Subcutaneous adipose tissue (tissue), 4 donors: Measurements from ENCODE around the gene ZNF292. TPM values are rescaled to one million over a fixed set of nuclear protein-coding genes. Genes with fewer than 3 reads are reported as not detected.

ENCODE experiments used
- total RNA-seq, 4 donors: library from RNA; depleted of rRNA; stranded (reverse); fragments of >200 nt; gene quantifications; one replicate each; pipeline ENCODE4 v1.1.0, GENCODE V29; 2016
- TF ChIP-seq, protein P1 (sequence below): fragments of 450-650 bp; IDR thresholded peaks from one replicate; pipeline ENCODE4 v1.5.1; 2016; ENCODE audit warnings: low read depth, mild to moderate bottlenecking, control low read depth, antibody characterized with exemption, moderate library complexity

The ZNF292 gene
- total RNA-seq, 4 donors from 2014 or later: 31.5 to 39.4 (median 36.8) TPM

DNA sequence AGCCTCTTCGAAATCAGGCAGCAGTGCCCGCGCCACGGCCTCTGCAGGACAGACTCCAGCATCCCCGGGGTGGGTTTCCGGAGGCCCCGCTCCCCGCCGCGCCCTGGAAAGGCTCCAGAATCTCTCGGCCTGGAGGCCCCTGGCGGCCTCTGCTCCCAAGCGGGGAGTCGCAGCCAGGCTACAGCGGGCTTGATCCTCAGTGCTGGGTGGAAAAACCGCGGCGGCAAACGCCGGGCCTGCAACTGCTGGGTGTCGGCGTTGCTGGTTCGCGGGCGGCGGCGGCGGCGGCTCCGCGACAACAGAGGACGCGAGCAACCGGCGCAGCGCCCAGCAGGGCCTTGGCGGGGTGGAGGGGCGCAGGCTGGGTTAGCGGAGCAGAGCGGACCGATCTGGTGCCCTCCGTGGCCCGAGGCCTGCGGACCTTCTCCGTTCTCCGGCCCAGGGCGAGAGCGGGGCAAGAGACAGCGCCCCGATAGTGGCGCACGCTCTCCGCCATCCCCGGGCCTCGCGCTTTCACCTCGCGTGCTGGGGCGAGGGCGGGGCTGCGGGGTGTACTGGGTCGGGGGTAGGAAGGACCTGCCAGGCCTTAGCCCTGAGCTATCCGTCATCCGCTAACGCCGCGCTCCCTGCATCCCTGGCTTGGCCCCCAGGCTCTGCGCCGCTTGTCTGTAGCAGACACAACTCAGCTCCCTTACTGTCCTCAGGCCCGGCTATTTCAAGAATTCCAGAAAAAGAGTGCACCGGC is 3.4 kb upstream of the ZNF292 start:
- TF ChIP-seq, protein P1, sequence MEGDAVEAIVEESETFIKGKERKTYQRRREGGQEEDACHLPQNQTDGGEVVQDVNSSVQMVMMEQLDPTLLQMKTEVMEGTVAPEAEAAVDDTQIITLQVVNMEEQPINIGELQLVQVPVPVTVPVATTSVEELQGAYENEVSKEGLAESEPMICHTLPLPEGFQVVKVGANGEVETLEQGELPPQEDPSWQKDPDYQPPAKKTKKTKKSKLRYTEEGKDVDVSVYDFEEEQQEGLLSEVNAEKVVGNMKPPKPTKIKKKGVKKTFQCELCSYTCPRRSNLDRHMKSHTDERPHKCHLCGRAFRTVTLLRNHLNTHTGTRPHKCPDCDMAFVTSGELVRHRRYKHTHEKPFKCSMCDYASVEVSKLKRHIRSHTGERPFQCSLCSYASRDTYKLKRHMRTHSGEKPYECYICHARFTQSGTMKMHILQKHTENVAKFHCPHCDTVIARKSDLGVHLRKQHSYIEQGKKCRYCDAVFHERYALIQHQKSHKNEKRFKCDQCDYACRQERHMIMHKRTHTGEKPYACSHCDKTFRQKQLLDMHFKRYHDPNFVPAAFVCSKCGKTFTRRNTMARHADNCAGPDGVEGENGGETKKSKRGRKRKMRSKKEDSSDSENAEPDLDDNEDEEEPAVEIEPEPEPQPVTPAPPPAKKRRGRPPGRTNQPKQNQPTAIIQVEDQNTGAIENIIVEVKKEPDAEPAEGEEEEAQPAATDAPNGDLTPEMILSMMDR: no peak

DNA sequence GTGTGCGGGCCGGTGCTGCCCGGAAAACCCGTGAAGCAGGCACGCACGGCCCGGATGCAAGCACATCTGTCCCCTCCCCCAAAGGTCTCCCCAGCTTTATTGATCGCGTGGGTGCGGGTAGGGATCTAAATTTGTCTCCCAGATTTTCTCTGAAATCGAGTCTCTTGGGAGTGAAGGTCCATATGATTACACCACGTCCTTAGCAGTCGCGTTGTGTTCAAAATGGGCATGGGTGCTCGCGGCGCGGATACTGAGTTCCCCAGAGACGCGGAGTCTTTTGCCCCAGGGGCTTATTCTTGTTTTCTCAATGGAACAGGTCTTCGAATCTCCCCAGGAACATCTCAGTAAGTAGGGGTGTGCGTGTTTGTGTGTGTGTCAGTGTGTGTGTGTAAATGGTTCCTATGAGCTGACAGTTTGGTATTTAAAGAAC is 2.8 kb upstream of the ZNF292 start:
- TF ChIP-seq, protein P1: no peak

DNA sequence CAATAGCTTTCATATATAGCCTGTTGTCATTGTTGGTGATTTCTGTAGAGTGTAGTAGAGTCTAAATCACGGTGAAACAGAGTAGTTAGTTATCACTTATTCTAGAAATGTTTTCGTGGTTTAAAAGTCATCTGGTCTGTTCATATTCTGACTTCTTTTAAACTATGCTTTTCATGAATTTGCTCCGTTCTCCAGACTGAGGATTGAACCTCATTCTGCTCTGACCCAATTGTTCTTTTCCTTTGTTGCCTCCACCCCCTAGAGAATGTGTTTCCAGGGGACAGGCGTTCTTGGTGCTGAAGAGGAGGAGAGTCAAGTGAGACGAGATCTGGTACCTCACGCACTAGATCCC is 748 bp upstream of the ZNF292 start:
- TF ChIP-seq, protein P1: no peak

DNA sequence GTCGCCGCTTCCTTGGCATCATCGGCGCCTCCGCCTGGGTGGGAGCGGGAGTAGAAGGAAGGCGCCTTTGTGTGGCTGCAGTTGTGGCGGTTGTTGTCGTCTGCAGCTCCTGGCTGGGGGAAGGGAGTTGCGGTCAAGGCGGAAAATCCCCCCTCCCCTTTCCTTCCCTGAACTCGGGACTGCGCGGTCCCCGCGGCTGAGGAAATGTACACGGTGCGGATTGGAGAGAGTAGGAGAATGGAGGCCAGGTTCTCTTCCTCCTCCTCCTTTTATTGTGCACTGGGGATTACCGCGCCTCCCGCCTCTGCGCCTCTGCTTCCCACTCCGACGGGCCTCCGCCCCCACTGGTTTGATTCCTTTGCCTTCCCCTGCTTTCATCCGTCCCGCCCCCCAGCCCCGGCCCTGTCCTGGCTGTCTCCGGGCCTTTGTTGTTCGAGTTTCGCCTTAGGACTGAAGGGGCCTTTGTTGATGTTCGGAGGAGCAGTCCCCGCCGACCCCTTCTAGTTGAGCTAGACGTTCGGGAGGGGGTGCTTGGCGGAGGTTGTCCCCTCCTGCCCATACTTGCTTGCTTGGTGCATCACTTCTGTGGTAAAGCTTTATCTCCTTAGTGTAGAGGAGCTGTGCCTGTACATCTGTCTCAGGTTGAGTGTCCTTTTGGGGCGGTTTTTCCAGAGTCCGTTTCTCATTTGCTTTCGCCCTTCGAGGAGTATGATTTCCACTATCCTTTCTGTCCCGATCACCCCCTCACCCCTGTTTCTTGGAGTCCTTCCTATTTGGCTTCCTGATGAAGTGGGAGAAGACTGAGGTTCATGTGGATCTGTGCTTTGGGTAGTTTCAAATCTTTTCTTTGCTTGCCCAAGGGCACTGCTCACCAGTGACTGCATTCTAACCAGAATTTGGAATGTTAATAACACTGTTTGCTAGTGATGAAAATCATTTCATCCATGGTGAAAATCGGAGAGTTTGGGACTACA is 764 bp downstream of the ZNF292 start:
- TF ChIP-seq, protein P1: no peak

DNA sequence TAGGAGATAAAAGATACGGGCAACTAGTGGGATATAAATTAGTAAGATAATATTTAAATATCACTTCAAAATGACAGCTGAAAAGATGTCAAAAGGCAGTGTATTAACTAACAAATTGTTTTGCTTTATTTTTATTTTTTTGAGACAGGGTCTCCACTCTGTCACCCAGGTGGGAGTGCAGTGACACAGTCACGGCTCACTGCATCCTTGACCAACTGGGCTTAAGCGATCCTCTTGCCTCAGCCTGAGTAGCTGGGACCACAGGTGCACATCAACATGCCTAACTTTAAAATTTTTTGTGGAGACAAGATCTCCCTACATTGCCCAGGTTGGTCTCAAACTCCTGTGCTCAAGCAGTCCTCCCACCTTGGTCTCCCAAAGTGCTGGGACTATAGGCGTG is 5.9 kb downstream of the ZNF292 start:
- TF ChIP-seq, protein P1: no peak

DNA sequence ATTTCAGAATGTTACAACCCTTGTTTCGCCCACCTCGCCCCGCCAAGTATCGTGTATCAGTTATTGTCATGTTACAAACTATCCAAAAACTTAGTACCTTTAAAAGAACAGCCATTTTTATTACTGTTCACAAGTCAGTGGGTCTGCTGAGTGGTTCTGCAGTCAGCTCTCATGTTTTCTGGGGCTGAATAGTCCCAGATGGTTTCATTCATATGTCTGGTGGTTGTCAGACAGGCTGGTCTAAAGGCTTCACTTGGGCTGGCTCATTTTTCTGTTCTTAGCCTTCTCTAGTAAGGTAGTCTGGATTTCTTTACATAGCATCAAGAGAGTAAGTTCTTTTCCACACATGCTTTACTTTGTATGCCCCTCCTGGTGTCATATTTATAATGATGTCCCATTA is 8.6 kb downstream of the ZNF292 start:
- TF ChIP-seq, protein P1: no peak

DNA sequence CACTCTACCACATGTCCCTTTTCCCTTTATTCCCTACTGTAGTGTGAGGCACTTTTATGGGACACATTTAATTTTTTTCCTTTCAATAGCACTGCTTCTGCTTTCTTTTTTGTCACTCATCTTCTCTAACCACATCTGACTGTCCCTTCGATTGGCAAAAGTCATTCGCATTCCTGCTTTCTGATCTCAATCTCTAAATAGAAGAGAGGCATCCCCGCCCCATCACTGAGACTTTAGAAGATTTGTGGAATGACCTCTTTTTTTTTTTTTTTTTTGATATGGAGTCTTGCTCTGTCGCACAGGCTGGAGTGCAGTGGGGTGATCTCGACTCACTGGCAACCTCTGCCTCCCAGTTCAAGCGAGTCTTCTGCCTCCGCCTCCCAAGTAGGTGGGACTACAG is 9.1 kb downstream of the ZNF292 start:
- TF ChIP-seq, protein P1: no peak
